Posterior vena cava (tissue), 2 donors: ENCODE measurements around the gene UBE2C. TPM values are rescaled to one million over a fixed set of nuclear protein-coding genes. Genes with fewer than 3 reads are reported as not detected.
"Not testable (repeated sequence)": the region's sequence is repeated elsewhere in the genome, so short reads cannot be mapped to it uniquely, and the experiment has no call there.

Source experiments
- DNase-seq: peaks from one replicate; pipeline ENCODE4 v3.0.0-alpha.2; 2020; ENCODE audit warnings: low spot score
- intact Hi-C, 2 donors: fragments of 100-400 bp; cut with DNase I; formaldehyde crosslinking; loops; one replicate each; pipeline versions ENCODE4 v1.14.1 to v1.14.2; 2022 to 2023
- total RNA-seq, 2 donors: library from RNA; stranded (reverse); fragmentation: NEBNext Ultra II Directional; extraction: Animal tissue kit (Norgen Biotek cat#: 25700); gene quantifications; one replicate each; pipeline ENCODE4 v1.2.1, GENCODE V29; 2021
- donor health status: DM: yes; HTN: yes; CAD: no.
- donor health status: DM: yes; HTN: yes; CAD: no.

UBE2C gene
- total RNA-seq, 2 donors from 2014 or later, result 0.79 TPM; not detected in 1

DNA sequence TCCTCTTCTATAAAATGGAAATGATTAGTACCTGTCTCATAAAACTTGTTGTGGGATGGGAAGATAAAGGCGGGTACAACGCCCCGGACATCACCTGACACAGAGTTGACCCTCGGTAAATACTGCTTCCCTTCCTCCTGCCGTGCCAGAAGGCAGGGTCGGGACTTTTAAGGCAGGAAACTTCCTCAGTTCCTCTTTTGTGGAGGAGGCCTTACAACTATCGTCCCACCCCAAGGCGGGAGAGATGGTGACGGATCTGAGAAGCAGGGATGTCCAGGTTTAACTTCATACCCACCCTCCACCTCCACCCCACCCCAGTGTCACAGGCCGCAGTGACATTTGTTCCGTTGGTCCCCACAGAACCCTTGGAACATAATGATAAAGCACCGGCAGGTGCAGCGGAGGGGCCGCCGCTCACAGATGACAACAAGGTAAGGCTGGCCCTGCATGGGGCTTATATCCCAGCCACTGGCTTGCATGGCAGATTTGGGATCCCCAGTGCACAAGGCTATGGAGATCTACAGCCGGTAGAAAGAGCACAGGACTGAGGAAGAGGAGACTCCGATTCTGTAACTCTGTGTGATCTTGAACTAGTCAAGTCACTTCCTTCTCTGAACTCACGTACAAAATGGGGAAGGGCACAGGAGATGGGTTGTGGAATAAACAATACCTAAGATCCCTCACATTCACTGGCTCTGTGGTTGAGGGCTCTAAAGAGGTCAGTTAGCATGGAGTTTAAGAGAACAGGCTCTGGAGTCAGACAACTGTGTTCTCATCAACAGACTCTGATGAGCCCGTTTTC lies 19.9 kb upstream of the UBE2C start:
- DNase-seq, result no peak
- intact Hi-C loops, result loop anchor here in 1 of 2 donors (10.0 kb wide), 1 partner anchor 572 kb away; no protein-coding TSS in a partner anchor

DNA sequence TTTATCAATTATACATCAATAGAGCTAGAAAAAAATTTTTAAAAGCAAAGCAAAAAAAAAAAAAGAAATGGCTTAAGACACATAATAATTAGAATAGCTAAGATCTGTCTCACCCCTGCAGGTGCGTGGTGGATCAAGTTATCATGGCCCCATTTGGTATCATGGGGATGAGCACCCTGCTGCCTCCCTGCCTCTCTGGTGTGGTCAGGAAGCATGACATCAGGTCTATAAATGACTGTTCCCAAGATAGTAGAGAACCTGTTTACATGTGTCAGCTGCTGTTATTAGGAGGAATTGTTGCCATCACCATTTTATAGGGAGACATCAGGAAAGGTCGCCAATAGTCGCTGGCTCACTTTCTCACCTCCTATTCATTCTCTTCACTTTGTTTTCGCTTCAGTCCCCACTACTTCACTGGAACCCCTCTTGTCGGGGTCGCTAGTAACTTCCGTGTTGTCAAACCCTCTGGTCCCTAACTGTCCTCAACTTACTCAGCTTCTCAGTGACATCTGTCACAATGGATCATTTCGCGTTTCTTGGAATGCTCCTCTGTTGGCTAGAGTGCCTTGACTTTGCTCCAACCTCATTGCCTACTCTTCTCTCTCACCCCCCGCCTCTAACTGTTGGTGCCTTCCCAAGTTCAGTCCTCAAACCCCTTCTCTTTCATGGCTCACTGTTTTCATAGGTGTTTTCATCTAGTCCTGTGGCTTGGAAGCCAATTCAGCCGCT lies 15.9 kb upstream of the UBE2C start:
- intact Hi-C loops, result loop anchor here in 1 of 2 donors (10.0 kb wide), 1 partner anchor 568 kb away; no protein-coding TSS in a partner anchor
- no peak for DNase-seq

- intact Hi-C loops, result loop anchor here in 1 of 2 donors (10.0 kb wide), 1 partner anchor 567 kb away; no protein-coding TSS in a partner anchor
- not testable (repeated sequence) for DNase-seq
Observed at GRCh38 chr20:45797510-45797909, 14.9 kb upstream of the UBE2C start.

DNA sequence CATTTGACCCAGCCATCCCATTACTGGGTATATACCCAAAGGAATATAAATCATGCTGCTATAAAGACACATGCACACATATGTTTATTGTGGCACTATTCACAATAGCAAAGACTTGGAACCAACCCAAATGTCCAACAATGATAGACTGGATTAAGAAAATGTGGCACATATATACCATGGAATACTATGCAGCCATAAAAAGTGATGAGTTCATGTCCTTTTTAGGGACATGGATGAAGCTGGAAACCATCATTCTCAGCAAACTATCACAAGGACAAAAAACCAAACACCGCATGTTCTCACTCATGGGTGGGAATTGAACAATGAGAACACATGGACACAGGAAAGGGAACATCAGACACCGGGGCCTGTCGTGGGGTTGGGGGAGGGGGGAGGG lies 14.5 kb upstream of the UBE2C start:
- intact Hi-C loops, result loop anchor here in 1 of 2 donors (10.0 kb wide), 1 partner anchor 567 kb away; no protein-coding TSS in a partner anchor
- DNase-seq, result not testable (repeated sequence)

DNA sequence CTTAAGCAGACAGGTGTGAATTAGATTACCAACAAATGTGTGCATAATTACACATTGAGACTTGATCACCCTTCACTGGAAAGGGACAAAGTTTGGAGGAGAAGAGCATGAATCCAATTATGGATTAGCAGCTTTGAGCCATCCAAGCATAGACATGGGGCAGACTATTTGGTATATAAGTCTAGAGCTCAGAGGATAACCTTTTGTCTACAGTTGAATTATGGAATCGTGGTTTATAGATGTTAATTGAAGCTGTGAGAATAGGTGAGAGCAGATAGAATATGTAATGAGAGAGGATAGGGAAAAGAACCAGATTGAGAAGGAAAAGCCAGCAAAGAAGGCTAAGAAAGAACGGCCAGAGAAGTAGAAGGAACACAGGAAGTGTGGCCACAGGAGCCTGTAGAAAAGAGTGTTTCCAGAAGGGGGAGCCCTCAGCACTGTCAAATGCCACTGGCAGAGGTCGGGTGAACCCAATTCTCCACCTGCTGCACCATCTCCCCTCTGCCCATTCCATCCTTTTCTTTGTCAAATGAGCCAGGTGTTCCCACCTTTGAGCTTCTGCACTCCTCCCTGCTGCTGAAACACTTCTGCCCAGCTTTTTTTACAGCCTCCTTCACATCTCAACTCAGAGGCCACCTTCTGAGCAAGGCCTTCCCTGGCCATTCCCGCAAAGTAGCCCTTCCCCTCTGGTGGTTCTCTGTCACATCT lies 13.4 kb upstream of the UBE2C start:
- intact Hi-C loops, result loop anchor here in 1 of 2 donors (10.0 kb wide), 1 partner anchor 566 kb away; no protein-coding TSS in a partner anchor
- DNase-seq, result no peak

- intact Hi-C loops, result loop anchor here in 1 of 2 donors (10.0 kb wide), 1 partner anchor 143 kb away; no protein-coding TSS in a partner anchor
- DNase-seq, result no peak
Observed at GRCh38 chr20:45801851-45802250, 10.6 kb upstream of the UBE2C start.

GRCh38 chr20:45810191-45810970 lies 2.1 kb upstream of the UBE2C start:
- DNase-seq, result no peak
- intact Hi-C loops, result loop anchor here in 1 of 2 donors (10.0 kb wide), 1 partner anchor 154 kb away; no protein-coding TSS in a partner anchor

DNA sequence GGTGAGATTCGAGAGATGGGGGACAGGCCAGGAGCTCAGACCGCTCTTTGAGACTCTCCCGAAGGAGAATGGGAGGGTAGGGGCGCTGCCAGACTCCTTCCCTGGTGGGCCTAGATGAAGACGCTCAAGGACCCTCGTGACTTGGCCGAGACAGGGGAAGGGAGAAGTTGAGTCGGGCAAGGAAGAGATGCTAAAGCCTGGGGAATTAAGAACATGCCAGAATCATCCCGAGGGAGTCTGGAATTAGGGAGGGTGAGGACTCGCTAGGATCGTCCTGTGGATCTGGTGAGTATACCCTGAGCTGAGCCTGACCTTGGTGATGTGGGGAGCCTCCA lies 529 bp downstream of the UBE2C start:
- intact Hi-C loops, result loop anchor here in 1 of 2 donors (10.0 kb wide), 1 partner anchor 152 kb away; no protein-coding TSS in a partner anchor
- no peak for DNase-seq

- DNase-seq, result no peak
- intact Hi-C loops, result loop anchor here in 1 of 2 donors (10.0 kb wide), 1 partner anchor 151 kb away; no protein-coding TSS in a partner anchor
Observed at GRCh38 chr20:45813489-45813888, 1.0 kb downstream of the UBE2C start.

DNA sequence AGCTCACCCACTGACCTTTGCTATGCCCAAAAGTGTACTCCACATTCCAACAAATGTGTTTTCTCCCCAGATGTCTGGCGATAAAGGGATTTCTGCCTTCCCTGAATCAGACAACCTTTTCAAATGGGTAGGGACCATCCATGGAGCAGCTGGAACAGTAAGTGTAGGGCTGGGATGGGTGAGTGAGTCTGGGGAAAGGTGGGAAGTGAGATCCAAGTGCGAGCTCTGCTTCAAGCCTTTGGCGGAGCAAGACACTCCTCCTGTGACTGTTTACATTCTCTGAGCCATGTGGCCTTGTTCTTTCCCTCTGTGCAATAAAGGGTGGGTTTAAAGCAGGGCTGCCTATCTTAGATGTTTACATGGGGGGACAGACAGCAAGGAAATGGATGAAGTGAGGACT lies 1.9 kb downstream of the UBE2C start:
- no peak for DNase-seq
- intact Hi-C loops, result loop anchor here in 1 of 2 donors (10.0 kb wide), 1 partner anchor 150 kb away; no protein-coding TSS in a partner anchor

GRCh38 chr20:45816951-45817350 lies 4.5 kb downstream of the UBE2C start:
- intact Hi-C loops, result loop anchor here in 1 of 2 donors (10.0 kb wide), 1 partner anchor 148 kb away; no protein-coding TSS in a partner anchor

DNA sequence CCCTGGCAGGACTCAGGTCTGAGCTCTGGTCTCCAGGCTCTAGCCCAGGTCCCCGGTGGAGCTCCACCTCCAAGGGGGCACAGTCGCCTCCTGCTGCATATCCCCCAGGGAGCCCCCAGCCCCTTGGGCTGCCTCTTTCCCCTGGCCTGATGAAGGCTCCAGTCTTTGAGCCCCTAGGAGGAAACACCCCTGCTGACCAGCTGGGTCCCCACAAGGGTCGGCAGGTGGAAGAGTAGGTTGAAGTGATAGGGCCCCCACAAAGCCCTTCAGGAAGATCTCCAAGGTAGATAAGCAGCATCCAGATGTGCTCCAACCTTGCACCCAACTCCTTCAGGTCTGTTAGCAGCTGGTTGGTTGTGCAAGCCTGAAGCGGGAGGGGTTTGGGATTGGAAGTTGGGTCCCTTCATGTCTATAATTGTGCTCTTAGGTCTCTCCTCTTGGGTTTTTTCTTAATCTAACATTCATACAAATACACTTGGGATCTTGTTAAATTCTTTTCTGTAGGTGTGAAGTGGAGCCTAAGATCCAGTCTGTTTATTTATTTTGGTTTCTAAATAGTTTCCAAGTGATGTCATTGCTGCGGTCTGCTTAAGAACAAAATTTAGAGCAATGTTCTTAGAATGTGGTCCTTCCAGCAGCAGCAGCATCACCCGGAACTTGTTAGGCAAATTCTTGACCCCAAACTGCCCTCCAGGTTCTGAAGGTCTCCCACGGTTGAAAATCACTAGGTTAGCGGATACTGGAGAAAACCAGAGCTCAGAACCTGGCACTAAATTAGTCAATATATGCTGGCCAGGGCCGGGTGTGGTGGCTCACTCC lies 5.1 kb downstream of the UBE2C start:
- no peak for DNase-seq
- intact Hi-C loops, result loop anchor here in 1 of 2 donors (10.0 kb wide), 1 partner anchor 147 kb away; no protein-coding TSS in a partner anchor

More at GRCh38 chr20:45816951-45817350, 4.5 kb downstream of the UBE2C start:
- DNase-seq, result no peak

GRCh38 chr20:45818239-45818638 lies 5.8 kb downstream of the UBE2C start:
- intact Hi-C loops, result loop anchor here in 1 of 2 donors (10.0 kb wide), 1 partner anchor 147 kb away; no protein-coding TSS in a partner anchor
- no peak for DNase-seq

DNA sequence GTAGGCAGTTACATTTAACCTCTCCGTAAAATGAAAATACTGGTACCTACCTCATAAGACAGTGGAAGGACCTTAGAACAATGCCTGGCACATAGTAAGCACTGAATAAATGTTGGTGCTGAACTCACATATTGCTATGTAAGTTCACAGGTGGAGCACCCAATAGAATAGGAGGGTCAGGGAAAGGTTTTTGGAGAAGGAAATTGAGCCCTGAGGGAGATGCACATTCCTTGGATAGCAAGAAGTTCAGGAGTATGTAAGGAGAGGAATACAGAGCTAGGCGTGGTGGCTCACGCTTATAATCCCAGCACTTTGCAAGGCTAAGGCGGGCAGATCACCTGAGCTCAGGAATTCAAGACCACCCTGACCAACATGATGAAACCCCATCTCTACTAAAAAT lies 7.0 kb downstream of the UBE2C start:
- intact Hi-C loops, result loop anchor here in 1 of 2 donors (10.0 kb wide), 1 partner anchor 145 kb away; no protein-coding TSS in a partner anchor
- no peak for DNase-seq

DNA sequence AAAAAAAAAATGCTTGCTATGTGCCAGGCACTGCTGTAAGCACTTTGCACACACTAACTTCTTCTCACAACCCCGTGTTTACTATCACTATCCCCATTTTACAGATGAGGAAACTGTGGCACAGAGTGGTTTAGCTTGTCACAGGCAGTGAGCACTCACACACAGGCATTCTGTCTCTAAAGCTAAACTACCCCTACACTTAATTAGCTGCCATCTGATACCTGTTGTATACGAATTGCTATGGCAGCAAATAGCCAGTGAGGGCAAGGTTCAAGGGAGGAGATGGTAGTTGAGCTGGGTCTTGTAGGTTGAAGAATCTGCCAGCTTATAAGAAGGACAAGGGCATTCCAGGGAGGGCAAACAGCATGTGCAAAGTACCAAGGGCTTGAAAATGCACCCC lies 9.5 kb downstream of the UBE2C start:
- intact Hi-C loops, result loop anchor here in 1 of 2 donors (10.0 kb wide), 1 partner anchor 113 kb away; the partner anchor contains the start of gene PCIF1
- no peak for DNase-seq

DNA sequence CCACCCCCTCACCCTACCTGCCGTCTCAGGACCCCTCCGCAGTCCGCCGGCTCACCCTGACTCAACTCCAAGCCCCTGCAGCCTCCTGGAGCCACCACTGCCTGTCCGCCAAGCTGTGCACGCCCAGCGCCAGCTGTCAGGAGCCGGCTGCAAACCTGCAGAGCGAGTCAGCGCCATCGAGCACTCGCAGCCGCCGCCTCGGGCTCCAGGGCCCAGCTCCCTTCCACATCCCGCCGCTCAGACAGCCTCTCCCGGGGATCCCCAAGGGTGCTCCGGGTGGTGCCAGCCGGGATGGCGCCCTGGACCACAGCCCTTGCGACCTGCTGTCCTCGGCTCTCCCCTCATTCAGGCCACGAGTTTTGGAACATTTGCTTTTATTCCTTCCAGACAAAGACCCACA lies 10.4 kb downstream of the UBE2C start:
- DNase-seq, result no peak
- intact Hi-C loops, result loop anchor here in 1 of 2 donors (10.0 kb wide), 1 partner anchor 112 kb away; the partner anchor contains the start of gene PCIF1
